ENCODE results near the gene ACKR3.

DNA sequence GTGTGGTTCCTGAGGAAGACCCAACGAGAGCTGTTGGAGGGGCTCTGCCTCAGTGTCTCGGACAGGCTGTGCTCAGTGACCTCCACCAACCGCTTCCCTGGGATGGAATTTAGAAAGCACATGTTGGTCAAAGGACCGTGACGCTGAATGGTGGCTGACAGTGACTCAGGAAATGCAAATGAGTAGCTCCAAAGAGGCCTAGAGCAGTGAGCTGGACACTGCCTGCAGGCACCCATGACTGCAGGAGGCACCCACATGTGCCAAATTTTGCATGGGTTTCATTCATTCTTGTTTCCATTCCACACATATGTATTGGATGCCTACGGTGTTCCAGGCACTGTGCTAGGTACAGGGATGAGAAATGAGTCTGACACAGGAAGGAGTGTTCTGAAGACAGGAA lies 46.4 kb downstream of the ACKR3 start:
- TF ChIP-seq, protein P1, sequence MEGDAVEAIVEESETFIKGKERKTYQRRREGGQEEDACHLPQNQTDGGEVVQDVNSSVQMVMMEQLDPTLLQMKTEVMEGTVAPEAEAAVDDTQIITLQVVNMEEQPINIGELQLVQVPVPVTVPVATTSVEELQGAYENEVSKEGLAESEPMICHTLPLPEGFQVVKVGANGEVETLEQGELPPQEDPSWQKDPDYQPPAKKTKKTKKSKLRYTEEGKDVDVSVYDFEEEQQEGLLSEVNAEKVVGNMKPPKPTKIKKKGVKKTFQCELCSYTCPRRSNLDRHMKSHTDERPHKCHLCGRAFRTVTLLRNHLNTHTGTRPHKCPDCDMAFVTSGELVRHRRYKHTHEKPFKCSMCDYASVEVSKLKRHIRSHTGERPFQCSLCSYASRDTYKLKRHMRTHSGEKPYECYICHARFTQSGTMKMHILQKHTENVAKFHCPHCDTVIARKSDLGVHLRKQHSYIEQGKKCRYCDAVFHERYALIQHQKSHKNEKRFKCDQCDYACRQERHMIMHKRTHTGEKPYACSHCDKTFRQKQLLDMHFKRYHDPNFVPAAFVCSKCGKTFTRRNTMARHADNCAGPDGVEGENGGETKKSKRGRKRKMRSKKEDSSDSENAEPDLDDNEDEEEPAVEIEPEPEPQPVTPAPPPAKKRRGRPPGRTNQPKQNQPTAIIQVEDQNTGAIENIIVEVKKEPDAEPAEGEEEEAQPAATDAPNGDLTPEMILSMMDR (IDR thresholded peaks at IDR 0.05) = no peak
- no peak for TF ChIP-seq POLR2A (IDR thresholded peaks at IDR 0.05)
